Ovary (tissue), 10 donors: Measurements from ENCODE around the gene GOLGA3. TPM values are rescaled to one million over a fixed set of nuclear protein-coding genes. Genes with fewer than 3 reads are reported as not detected.
"Not testable (repeated sequence)": the region's sequence is repeated elsewhere in the genome, so short reads cannot be mapped to it uniquely, and the experiment has no call there.

ENCODE experiments used
- DNase-seq, 5 donors: peaks; one replicate each; pipeline ENCODE4 v3.0.0-alpha.2; 2019 to 2020
- H3K27ac ChIP-seq, 2 donors: fragments of 200-600 bp; one replicate each; pipeline versions ENCODE4 v1.5.1 to v1.8.0; 2019 to 2022
- H3K27me3 ChIP-seq: fragments of 200-600 bp; one replicate; pipeline ENCODE4 v1.8.0; 2022
- H3K36me3 ChIP-seq: fragments of 200-600 bp; sonication (generic); one replicate; pipeline ENCODE4 v1.5.1; 2019
- H3K4me1 ChIP-seq: one replicate; pipeline ENCODE4 v1.8.1; 2013; ENCODE audit warnings: mild to moderate bottlenecking, moderate library complexity; ENCODE audit not compliant: insufficient read depth
- H3K4me3 ChIP-seq: fragments of 200-600 bp; sonication (generic); one replicate; pipeline ENCODE4 v1.5.1; 2017
- H3K9me3 ChIP-seq, 2 donors: fragments of 200-600 bp in 1 of 2; sonication (generic) in 1 of 2; one replicate each; pipeline versions ENCODE4 v1.5.1 to v1.8.1; 2013 to 2019; ENCODE audit warnings: mild to moderate bottlenecking in 1 of 2, moderate library complexity in 1 of 2
- CTCF ChIP-seq, 3 donors: fragments of 450-650 bp in 2 of 3; fragments of 200-600 bp in 1 of 3; IDR thresholded peaks; one replicate each; pipeline versions ENCODE4 v1.5.1 to v1.8.0; 2016 to 2022; ENCODE audit warnings: antibody characterized with exemption in 3 of 3, mild to moderate bottlenecking in 1 of 3
- EP300 ChIP-seq: sonication (generic); formaldehyde crosslinking; IDR thresholded peaks from one replicate; pipeline ENCODE4 v1.6.1; 2017; ENCODE audit warnings: antibody characterized with exemption
- POLR2A ChIP-seq: fragments of 450-650 bp; IDR thresholded peaks from one replicate; pipeline ENCODE4 v1.6.1; 2017; ENCODE audit warnings: antibody characterized with exemption, mild to moderate bottlenecking, moderate library complexity
- WGBS, 3 donors: extraction: QIAGEN DNeasy Blood & Tissue Kit in 1 of 3; methylation state at CpG; one replicate each; pipeline versions ENCODE4 v1.1.5 to v1.1.7; 2013 to 2017; 5-methylcytosine and 5-hydroxymethylcytosine counted together
- intact Hi-C, 4 donors: fragments of 100-400 bp; cut with DNase I; formaldehyde crosslinking; loops; one replicate each; pipeline versions ENCODE4 v1.11.0 to v1.15.1; 2022 to 2023
- long read RNA-seq, 3 donors: library from polyadenylated mRNA in 2 of 3; unstranded in 2 of 3; transcript quantifications; one replicate each; pipeline ENCODE4 v2.0.0 and lab custom pipeline, GENCODE V29; 2021 to 2026
- polyA plus RNA-seq, 2 donors: library from polyadenylated mRNA; stranded (reverse); fragments of 200-250 nt in 1 of 2; fragments of 350-450 nt in 1 of 2; fragmentation: Illumina TruSeq in 1 of 2; extraction: RNeasy Lipid Tissue Mini Kit (QIAGEN cat#74804) in 1 of 2; gene quantifications; one replicate each; pipeline ENCODE4 v1.2.3, GENCODE V29; 2013 to 2014
- total RNA-seq, 7 donors: library from RNA; depleted of rRNA in 2 of 7; stranded (reverse); fragments of >200 nt in 2 of 7; fragmentation: NEBNext Ultra II Directional in 3 of 7; extraction: Animal tissue kit (Norgen Biotek cat#: 25700) in 3 of 7; gene quantifications; one replicate each; pipeline versions ENCODE4 v1.1.0 to v1.2.4, GENCODE V29; 2016 to 2023
- donor health status: DM: no; HTN: no; CAD: no; lungs with moderate emphysema.
- donor health status: DM: no; HTN: no; CAD: no.
- donor health status: Bipolar disorder and iron deficiency.
- donor health status: DM: yes; HTN: yes; CAD: no.
- donor health status: DM: no; HTN: no; CAD: no.
- donor health status: DM: yes; HTN: yes; CAD: no.

Gene GOLGA3, protein sequence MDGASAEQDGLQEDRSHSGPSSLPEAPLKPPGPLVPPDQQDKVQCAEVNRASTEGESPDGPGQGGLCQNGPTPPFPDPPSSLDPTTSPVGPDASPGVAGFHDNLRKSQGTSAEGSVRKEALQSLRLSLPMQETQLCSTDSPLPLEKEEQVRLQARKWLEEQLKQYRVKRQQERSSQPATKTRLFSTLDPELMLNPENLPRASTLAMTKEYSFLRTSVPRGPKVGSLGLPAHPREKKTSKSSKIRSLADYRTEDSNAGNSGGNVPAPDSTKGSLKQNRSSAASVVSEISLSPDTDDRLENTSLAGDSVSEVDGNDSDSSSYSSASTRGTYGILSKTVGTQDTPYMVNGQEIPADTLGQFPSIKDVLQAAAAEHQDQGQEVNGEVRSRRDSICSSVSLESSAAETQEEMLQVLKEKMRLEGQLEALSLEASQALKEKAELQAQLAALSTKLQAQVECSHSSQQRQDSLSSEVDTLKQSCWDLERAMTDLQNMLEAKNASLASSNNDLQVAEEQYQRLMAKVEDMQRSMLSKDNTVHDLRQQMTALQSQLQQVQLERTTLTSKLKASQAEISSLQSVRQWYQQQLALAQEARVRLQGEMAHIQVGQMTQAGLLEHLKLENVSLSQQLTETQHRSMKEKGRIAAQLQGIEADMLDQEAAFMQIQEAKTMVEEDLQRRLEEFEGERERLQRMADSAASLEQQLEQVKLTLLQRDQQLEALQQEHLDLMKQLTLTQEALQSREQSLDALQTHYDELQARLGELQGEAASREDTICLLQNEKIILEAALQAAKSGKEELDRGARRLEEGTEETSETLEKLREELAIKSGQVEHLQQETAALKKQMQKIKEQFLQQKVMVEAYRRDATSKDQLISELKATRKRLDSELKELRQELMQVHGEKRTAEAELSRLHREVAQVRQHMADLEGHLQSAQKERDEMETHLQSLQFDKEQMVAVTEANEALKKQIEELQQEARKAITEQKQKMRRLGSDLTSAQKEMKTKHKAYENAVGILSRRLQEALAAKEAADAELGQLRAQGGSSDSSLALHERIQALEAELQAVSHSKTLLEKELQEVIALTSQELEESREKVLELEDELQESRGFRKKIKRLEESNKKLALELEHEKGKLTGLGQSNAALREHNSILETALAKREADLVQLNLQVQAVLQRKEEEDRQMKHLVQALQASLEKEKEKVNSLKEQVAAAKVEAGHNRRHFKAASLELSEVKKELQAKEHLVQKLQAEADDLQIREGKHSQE (N-terminal part only)
- total RNA-seq (10 to 100 TPM; 31.1 to 76.0 (median 52.4) TPM), polyA plus RNA-seq (10 to 100 TPM; 14.4 to 14.9 TPM)
- long read RNA-seq, donor 1, partial matches to known transcripts: 20 of 59 reads
- long read RNA-seq, donor 1, other reads (novel, unspliced or antisense): 39 of 59 reads
- long read RNA-seq, donor 2, partial matches to known transcripts: 48 of 50 reads
- long read RNA-seq, donor 2, other reads (novel, unspliced or antisense): 0 of 50 reads
- long read RNA-seq, donor 3, partial matches to known transcripts: 3 of 14 reads
- long read RNA-seq, donor 3, other reads (novel, unspliced or antisense): 11 of 14 reads

GRCh38 chr12:132828706-132829534 is at the start of gene GOLGA3:
TSS of gene GOLGA3 (minus strand) at chr12:132828869. CDS start at chr12:132822128, 6,741 bp downstream.
- Histone ChIP-seq H3K27ac (peak within 1 kb of the TSS; percentile 79 to 97), H3K4me3 (peak within 1 kb of the TSS; percentile 86), H3K27me3 (no peaks in the 10 kb centered on the region), H3K36me3 (no peaks in the 10 kb centered on the region), H3K4me1 (peaks cover 6% of the 10 kb centered on the region), H3K9me3 (no peaks in the 10 kb centered on the region)
- peak; percentile 92 to 95 (median 93) for DNase-seq
- intact Hi-C loops: loop anchor here in 1 of 4 donors (10.0 kb wide), 1 partner anchor 54 kb away; no protein-coding TSS in a partner anchor
- TF ChIP-seq CTCF (IDR thresholded peaks at IDR 0.05): peak in 1 of 3 donors; percentile 40
- peak; percentile 57 for TF ChIP-seq EP300
- peak; percentile 63 for TF ChIP-seq POLR2A
- WGBS, 3 donors: 1 to 8% (median 2%) methylated on average over 33 to 78 of the region's 78 CpGs

GRCh38 chr12:132874620-132875019 is 46.0 kb upstream of the GOLGA3 start:
- H3K4me3 ChIP-seq, H3K27ac ChIP-seq, H3K9me3 ChIP-seq, H3K36me3 ChIP-seq, DNase-seq, H3K4me1 ChIP-seq, H3K27me3 ChIP-seq, intact Hi-C loops: not testable (repeated sequence)
- 84 to 96% (median 92%) methylated on average over 21 of the region's 21 CpGs for WGBS, 3 donors

DNA sequence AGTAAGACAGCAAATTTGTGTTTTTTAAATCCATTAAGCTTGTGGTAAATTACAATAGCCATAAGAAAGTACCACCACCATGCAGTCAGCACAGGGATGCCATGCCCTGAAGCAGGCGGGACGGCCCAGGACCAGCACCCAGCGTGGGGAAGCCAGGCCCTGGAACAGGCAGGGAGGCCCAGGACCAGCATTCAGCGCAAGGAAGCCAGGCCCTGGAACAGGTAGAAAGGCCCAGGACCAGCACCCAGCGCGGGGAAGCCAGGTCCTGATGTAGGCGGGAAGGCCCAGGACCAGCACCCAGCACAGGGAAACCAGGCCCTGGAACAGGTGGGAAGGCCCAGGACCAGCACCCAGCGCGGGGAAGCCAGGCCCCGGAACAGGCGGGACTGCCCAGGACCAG is 45.5 kb upstream of the GOLGA3 start:
- H3K27ac ChIP-seq: no peak overlapping the region
- H3K36me3 ChIP-seq: no peaks in the 10 kb centered on the region
- no peaks in the 10 kb centered on the region for H3K9me3 ChIP-seq
- no peak for TF ChIP-seq POLR2A
- TF ChIP-seq CTCF (IDR thresholded peaks at IDR 0.05): no peak
- TF ChIP-seq EP300: no peak
- 91 to 97% (median 95%) methylated on average over 11 of the region's 11 CpGs for whole genome bisulfite sequencing, 3 donors
- DNase-seq: no peak
- no peak overlapping the region for H3K4me3 ChIP-seq
- intact Hi-C loops: no loop called here
- no peaks in the 10 kb centered on the region for H3K4me1 ChIP-seq
- H3K27me3 ChIP-seq: no peaks in the 10 kb centered on the region

- Histone ChIP-seq H3K4me3 (no peak overlapping the region), H3K27me3 (no peaks in the 10 kb centered on the region), H3K9me3 (no peaks in the 10 kb centered on the region), H3K4me1 (no peaks in the 10 kb centered on the region), H3K27ac (no peak overlapping the region), H3K36me3 (no peaks in the 10 kb centered on the region)
- TF ChIP-seq POLR2A (no peak), CTCF (IDR thresholded peaks at IDR 0.05) (no peak), EP300 (no peak)
- 91 to 93% (median 91%) methylated on average over 10 of the region's 10 CpGs for WGBS, 3 donors
- no peak for DNase-seq
- intact Hi-C loops: no loop called here
Measured at GRCh38 chr12:132873724-132874123, 45.1 kb upstream of the GOLGA3 start.
